Posterior cingulate gyrus (tissue), 11 donors: ENCODE data around the gene LPAR2.

ENCODE experiments used
- DNase-seq, 10 donors: peaks; one replicate each; pipeline versions ENCODE4 v3.0.0 to v3.0.0-alpha.2; 2020 to 2021; ENCODE audit warnings: mixed read lengths in 3 of 10
- intact Hi-C: fragments of 100-400 bp; cut with DNase I; formaldehyde crosslinking; loops from one replicate; pipeline ENCODE4 v1.15.1; 2023

The LPAR2 gene

GRCh38 chr19:19627621-19628500, at the start of gene LPAR2:
Gene LPAR2 (minus strand): TSS chr19:19628220. CDS start chr19:19627275, 945 bp downstream.
- intact Hi-C loops = no loop called here
- no peak for DNase-seq

GRCh38 chr19:19677579-19677978, 49.6 kb upstream of the LPAR2 start:
- peak in 2 of 10 donors; percentile 11 to 43 for DNase-seq
- intact Hi-C loops = loop anchor here (10.0 kb wide), 1 partner anchor 57 kb away; the partner anchor contains the start of gene ZNF14

GRCh38 chr19:19674315-19674714, 46.3 kb upstream of the LPAR2 start:
- DNase-seq = peak in 2 of 10 donors; percentile 6 to 35
- intact Hi-C loops = loop anchor here (10.0 kb wide), 1 partner anchor 60 kb away; the partner anchor contains the start of gene ZNF14

- intact Hi-C loops = loop anchor here (10.0 kb wide), 1 partner anchor 62 kb away; the partner anchor contains the start of gene ZNF14
- peak in 2 of 10 donors; percentile 13 to 19 for DNase-seq
Observed at GRCh38 chr19:19672816-19673215, 44.8 kb upstream of the LPAR2 start.

GRCh38 chr19:19670070-19670551, 42.1 kb upstream of the LPAR2 start:
- peak in 2 of 10 donors; percentile 16 to 39 for DNase-seq
- intact Hi-C loops = loop anchor here (10.0 kb wide), 1 partner anchor 65 kb away; the partner anchor contains the start of gene ZNF14

GRCh38 chr19:19668230-19669012, 40.4 kb upstream of the LPAR2 start, which contains the start of gene ZNF101:
Gene ZNF101 (plus strand): TSS chr19:19668839. CDS start chr19:19668964, 125 bp downstream.
- intact Hi-C loops = loop anchor here (10.0 kb wide), 1 partner anchor 196 kb away; the partner anchor contains the start of gene ZNF253
- DNase-seq = peak; percentile 91 to 99 (median 96)

- intact Hi-C loops = loop anchor here (10.0 kb wide), 1 partner anchor 199 kb away; the partner anchor contains the start of gene ZNF253
- DNase-seq = peak in 3 of 10 donors; percentile 26 to 49 (median 42)
Observed at GRCh38 chr19:19665420-19665948, 37.5 kb upstream of the LPAR2 start.

- DNase-seq = peak; percentile 93 to 99 (median 96)
- intact Hi-C loops = loop anchor here (5.0 to 10.0 kb wide), 2 partner anchors 114 to 201 kb away; partner anchors contain the start of gene ZNF253
Observed at GRCh38 chr19:19663256-19664120, 35.5 kb upstream of the LPAR2 start, which contains the start of gene ATP13A1. Gene ATP13A1 (minus strand): TSS chr19:19663676. CDS start chr19:19663666, 10 bp downstream.

GRCh38 chr19:19662871-19663255, 34.8 kb upstream of the LPAR2 start:
- no peak for DNase-seq
- intact Hi-C loops = loop anchor here (5.0 to 10.0 kb wide), 2 partner anchors 114 to 202 kb away; partner anchors contain the start of gene ZNF253

GRCh38 chr19:19662344-19662743, 34.3 kb upstream of the LPAR2 start:
- DNase-seq = peak in 3 of 10 donors; percentile 28 to 40 (median 37)

GRCh38 chr19:19661675-19662251, 33.7 kb upstream of the LPAR2 start:
- peak in 3 of 10 donors; percentile 35 to 65 (median 41) for DNase-seq
- intact Hi-C loops = loop anchor here (5.0 to 10.0 kb wide), 2 partner anchors 116 to 203 kb away; partner anchors contain the start of gene ZNF253

More at GRCh38 chr19:19662344-19662743, 34.3 kb upstream of the LPAR2 start:
- intact Hi-C loops = loop anchor here (5.0 to 10.0 kb wide), 2 partner anchors 115 to 202 kb away; partner anchors contain the start of gene ZNF253

GRCh38 chr19:19661141-19661674, 33.2 kb upstream of the LPAR2 start:
- peak in 3 of 10 donors; percentile 61 to 80 (median 71) for DNase-seq
- intact Hi-C loops = loop anchor here (5.0 to 10.0 kb wide), 2 partner anchors 116 to 204 kb away; partner anchors contain the start of gene ZNF253

GRCh38 chr19:19659646-19660245, 31.7 kb upstream of the LPAR2 start:
- DNase-seq = peak in 3 of 10 donors; percentile 23 to 53 (median 48)
- intact Hi-C loops = loop anchor here (5.0 to 10.0 kb wide), 2 partner anchors 118 to 205 kb away; partner anchors contain the start of gene ZNF253

- intact Hi-C loops = no loop called here
- peak in 8 of 10 donors; percentile 48 to 95 (median 77) for DNase-seq
Observed at GRCh38 chr19:19657397-19657783, 29.4 kb upstream of the LPAR2 start.

- intact Hi-C loops = no loop called here
- peak in 3 of 10 donors; percentile 13 to 73 (median 58) for DNase-seq
Observed at GRCh38 chr19:19656451-19657396, 28.7 kb upstream of the LPAR2 start.
